ENCODE data around the gene MRPL34. TPM values are rescaled to one million over a fixed set of nuclear protein-coding genes. Genes with fewer than 3 reads are reported as not detected.

The MRPL34 gene
- total RNA-seq, 1 experiment from 2014 or later = 121 TPM

- peaks cover 13% of the 10 kb centered on the region for H3K27me3 ChIP-seq (ENCODE audit: control insufficient read depth, insufficient read depth, low read length)
- no peak for DNase-seq
- no peak overlapping the region for H3K4me3 ChIP-seq (ENCODE audit: insufficient read depth, low read depth, low read length)
- peaks cover 1% of the 10 kb centered on the region; the same call in 1 of the 2 replicates for H3K36me3 ChIP-seq (replicated peaks; ENCODE audit: control insufficient read depth, insufficient read depth, low read length)
These were observed 20.4 kb downstream of the MRPL34 start for GRCh38 chr19:17325881-17326594.

- DNase-seq = no peak
- peaks cover 1% of the 10 kb centered on the region; the same call in 1 of the 2 replicates for H3K36me3 ChIP-seq (replicated peaks; ENCODE audit: control insufficient read depth, insufficient read depth, low read length)
- H3K27me3 ChIP-seq (ENCODE audit: control insufficient read depth, insufficient read depth, low read length) = peaks cover 13% of the 10 kb centered on the region
- H3K4me3 ChIP-seq (ENCODE audit: insufficient read depth, low read depth, low read length) = no peak overlapping the region
These were observed 20.9 kb downstream of the MRPL34 start for GRCh38 chr19:17326595-17326966.

GRCh38 chr19:17327068-17327653 lies 21.5 kb downstream of the MRPL34 start:
- Histone ChIP-seq H3K4me3 (ENCODE audit: insufficient read depth, low read depth, low read length) (peak overlapping the region; percentile 74), H3K27me3 (ENCODE audit: control insufficient read depth, insufficient read depth, low read length) (peaks cover 13% of the 10 kb centered on the region), H3K36me3 (replicated peaks; ENCODE audit: control insufficient read depth, insufficient read depth, low read length) (peaks cover 1% of the 10 kb centered on the region; the same call in 1 of the 2 replicates)
- DNase-seq = no peak

- peak overlapping the region; percentile 74 for H3K4me3 ChIP-seq (ENCODE audit: insufficient read depth, low read depth, low read length)
These were observed 22.2 kb downstream of the MRPL34 start for GRCh38 chr19:17327654-17328516.

GRCh38 chr19:17328517-17329365 lies 23.1 kb downstream of the MRPL34 start:
- H3K36me3 ChIP-seq (replicated peaks; ENCODE audit: control insufficient read depth, insufficient read depth, low read length) = peaks cover 1% of the 10 kb centered on the region; the same call in 1 of the 2 replicates
- H3K27me3 ChIP-seq (ENCODE audit: control insufficient read depth, insufficient read depth, low read length) = peaks cover 13% of the 10 kb centered on the region
- H3K4me3 ChIP-seq (ENCODE audit: insufficient read depth, low read depth, low read length) = peak overlapping the region; percentile 74
- DNase-seq = peak; percentile 92

More at GRCh38 chr19:17327654-17328516, 22.2 kb downstream of the MRPL34 start:
- H3K36me3 ChIP-seq (replicated peaks; ENCODE audit: control insufficient read depth, insufficient read depth, low read length) = peaks cover 1% of the 10 kb centered on the region; the same call in 1 of the 2 replicates
- peaks cover 13% of the 10 kb centered on the region for H3K27me3 ChIP-seq (ENCODE audit: control insufficient read depth, insufficient read depth, low read length)
- DNase-seq = peak; percentile 97

- H3K4me3 ChIP-seq (ENCODE audit: insufficient read depth, low read depth, low read length) = no peak overlapping the region
- no peaks in the 10 kb centered on the region; the same call in 1 of the 2 replicates for H3K36me3 ChIP-seq (replicated peaks; ENCODE audit: control insufficient read depth, insufficient read depth, low read length)
- peaks cover 13% of the 10 kb centered on the region for H3K27me3 ChIP-seq (ENCODE audit: control insufficient read depth, insufficient read depth, low read length)
- DNase-seq = no peak
These were observed 23.9 kb downstream of the MRPL34 start for GRCh38 chr19:17329366-17330261.

- Histone ChIP-seq H3K27me3 (ENCODE audit: control insufficient read depth, insufficient read depth, low read length) (peaks cover 13% of the 10 kb centered on the region), H3K36me3 (replicated peaks; ENCODE audit: control insufficient read depth, insufficient read depth, low read length) (no peaks in the 10 kb centered on the region; the same call in 1 of the 2 replicates), H3K4me3 (ENCODE audit: insufficient read depth, low read depth, low read length) (no peak overlapping the region)
- no peak for DNase-seq
These were observed 24.8 kb downstream of the MRPL34 start for GRCh38 chr19:17330262-17331044.

GRCh38 chr19:17331045-17331558 lies 25.4 kb downstream of the MRPL34 start:
- no peak for DNase-seq
- no peaks in the 10 kb centered on the region; the same call in 1 of the 2 replicates for H3K36me3 ChIP-seq (replicated peaks; ENCODE audit: control insufficient read depth, insufficient read depth, low read length)
- no peak overlapping the region for H3K4me3 ChIP-seq (ENCODE audit: insufficient read depth, low read depth, low read length)
- peaks cover 13% of the 10 kb centered on the region for H3K27me3 ChIP-seq (ENCODE audit: control insufficient read depth, insufficient read depth, low read length)

GRCh38 chr19:17332360-17332676 lies 26.6 kb downstream of the MRPL34 start:
- H3K36me3 ChIP-seq (replicated peaks; ENCODE audit: control insufficient read depth, insufficient read depth, low read length) = no peaks in the 10 kb centered on the region
- DNase-seq = no peak
- H3K4me3 ChIP-seq (ENCODE audit: insufficient read depth, low read depth, low read length) = no peak overlapping the region
- H3K27me3 ChIP-seq (ENCODE audit: control insufficient read depth, insufficient read depth, low read length) = peaks cover 13% of the 10 kb centered on the region

- Histone ChIP-seq H3K4me3 (ENCODE audit: insufficient read depth, low read depth, low read length) (no peak overlapping the region), H3K27me3 (ENCODE audit: control insufficient read depth, insufficient read depth, low read length) (peaks cover 13% of the 10 kb centered on the region), H3K36me3 (replicated peaks; ENCODE audit: control insufficient read depth, insufficient read depth, low read length) (no peaks in the 10 kb centered on the region)
- peak; percentile 92 for DNase-seq
These were observed 27.3 kb downstream of the MRPL34 start for GRCh38 chr19:17332677-17333581.

- Histone ChIP-seq H3K36me3 (replicated peaks; ENCODE audit: control insufficient read depth, insufficient read depth, low read length) (no peaks in the 10 kb centered on the region; the same call in 1 of the 2 replicates), H3K4me3 (ENCODE audit: insufficient read depth, low read depth, low read length) (peak overlapping the region; percentile 80), H3K27me3 (ENCODE audit: control insufficient read depth, insufficient read depth, low read length) (peaks cover 12% of the 10 kb centered on the region)
- DNase-seq = peak; percentile 89
These were observed 28.1 kb downstream of the MRPL34 start for GRCh38 chr19:17333611-17334413.
